GM21528 (cell line): Measurements from ENCODE around the gene SMG1.
"Not testable (repeated sequence)": the region's sequence is repeated elsewhere in the genome, so short reads cannot be mapped to it uniquely, and the experiment has no call there.

ENCODE experiments used
- ATAC-seq: cut with Tn5 transposase; IDR thresholded peaks from one replicate; pipeline ENCODE4 v1.9.1; 2021; ENCODE audit warnings: mild to moderate bottlenecking, moderate library complexity; ENCODE audit not compliant: unreplicated experiment, low FRiP score

Gene SMG1

DNA sequence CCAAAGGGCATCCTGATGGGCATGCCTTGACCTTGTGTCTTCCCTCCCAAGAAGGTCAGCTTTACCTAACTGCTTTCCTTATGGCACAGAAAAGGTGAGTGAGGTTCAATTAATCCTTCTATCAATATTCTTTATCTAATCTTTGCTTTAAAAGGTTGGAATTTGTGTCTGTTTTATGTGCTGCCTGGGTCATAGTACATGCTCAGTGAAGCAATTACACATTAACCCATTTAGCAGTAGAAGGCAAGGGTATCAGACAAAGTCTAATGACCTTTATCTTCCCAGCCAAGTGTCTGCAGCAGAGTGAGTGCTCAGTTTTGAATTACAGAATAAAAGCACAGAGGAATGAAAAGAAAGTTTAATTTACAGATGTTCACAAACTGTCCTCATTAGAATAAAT is 63.3 kb downstream of the SMG1 start:
- not testable (repeated sequence) for ATAC-seq

DNA sequence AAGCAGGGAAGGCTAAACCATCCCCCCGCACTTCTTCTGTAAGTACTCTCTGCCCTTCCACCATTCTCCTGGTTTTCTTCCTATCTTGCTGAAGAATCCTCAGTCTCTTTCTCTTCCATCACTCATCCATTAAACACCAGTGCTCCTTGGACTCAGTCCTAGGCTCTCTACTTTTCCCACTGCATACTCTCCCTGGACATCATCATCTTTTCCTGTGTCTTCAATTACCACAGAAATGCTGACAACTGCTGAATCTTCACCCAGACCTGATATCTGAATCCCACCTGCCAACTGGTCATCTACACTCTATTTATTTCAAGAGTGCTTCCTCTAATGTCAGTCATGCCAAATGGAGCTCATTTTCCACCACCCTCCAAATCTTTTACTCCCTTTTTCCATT is 71.0 kb downstream of the SMG1 start:
- ATAC-seq: no peak

DNA sequence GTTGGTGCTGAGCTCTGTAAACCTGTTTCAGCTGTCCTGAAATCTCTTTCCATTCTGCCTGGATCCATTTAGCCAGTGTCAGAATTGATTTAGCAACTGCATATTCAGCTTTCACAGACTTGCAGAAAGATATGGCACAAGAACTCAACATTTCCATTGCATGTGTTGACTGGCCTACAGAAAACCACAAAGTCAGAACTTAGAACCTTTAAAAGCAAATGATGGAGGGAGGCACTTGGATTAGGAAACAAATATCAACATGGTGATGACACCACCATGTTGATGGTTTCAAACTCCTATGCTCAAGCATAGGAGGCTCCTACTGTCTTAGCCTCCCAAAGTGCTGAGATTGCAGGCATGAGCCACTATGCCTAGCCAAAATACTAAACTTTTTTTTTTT is 72.5 kb downstream of the SMG1 start:
- no peak for ATAC-seq

DNA sequence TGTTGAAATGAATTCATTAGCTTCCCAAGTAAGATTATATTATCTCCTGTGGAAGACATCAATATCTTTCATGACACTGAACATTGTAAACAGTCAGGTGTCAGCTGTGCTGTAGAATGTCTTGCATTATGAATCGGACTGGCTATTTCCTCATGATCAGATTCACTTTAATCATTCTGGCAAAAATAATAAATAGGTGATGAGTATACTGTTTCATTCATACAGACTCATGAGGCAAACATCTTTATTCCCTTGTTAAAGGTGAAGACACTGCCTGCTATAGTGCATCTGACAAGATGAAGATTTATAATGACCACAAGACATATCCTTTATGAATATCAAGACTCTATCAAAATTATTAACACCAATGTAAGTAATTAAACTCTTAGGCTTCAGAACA is 73.6 kb downstream of the SMG1 start:
- ATAC-seq: no peak

DNA sequence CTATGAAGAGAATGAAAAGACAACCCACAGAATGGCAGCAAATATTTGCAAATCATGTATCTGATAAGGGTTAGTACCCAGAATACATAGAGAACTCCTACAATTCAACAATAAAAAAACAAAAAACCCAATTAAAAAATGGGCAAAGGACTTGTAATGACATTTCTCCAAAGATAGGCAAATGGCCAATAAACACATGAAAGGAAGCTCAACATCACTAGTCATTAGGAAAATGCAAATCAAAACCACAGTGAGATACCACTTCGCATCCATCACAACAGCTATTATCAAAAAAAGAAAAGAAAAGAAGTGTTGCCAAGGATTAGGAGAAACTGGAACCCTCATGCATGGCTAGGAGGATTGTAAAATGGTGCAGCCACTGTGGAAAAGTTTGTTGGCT is 79.8 kb downstream of the SMG1 start:
- ATAC-seq: no peak

DNA sequence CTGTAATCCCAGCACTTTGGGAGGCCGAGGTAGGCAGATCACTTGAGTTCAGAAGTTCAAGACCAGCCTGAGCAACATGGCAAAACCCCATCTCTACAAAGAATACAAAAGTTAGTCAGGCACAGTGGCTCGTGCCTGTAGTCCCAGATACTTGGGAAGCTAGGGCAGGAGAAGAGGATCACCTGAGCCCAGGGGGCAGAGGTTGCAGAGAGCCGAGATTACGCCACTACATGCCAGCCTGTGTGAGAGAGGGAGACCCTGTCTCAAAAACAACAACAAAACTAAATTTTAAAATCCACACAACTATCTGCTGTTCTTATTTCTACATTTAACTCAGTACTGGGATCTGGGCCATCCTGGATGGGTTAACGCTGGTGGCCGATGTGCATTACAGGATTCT is 83.6 kb downstream of the SMG1 start:
- ATAC-seq: no peak

DNA sequence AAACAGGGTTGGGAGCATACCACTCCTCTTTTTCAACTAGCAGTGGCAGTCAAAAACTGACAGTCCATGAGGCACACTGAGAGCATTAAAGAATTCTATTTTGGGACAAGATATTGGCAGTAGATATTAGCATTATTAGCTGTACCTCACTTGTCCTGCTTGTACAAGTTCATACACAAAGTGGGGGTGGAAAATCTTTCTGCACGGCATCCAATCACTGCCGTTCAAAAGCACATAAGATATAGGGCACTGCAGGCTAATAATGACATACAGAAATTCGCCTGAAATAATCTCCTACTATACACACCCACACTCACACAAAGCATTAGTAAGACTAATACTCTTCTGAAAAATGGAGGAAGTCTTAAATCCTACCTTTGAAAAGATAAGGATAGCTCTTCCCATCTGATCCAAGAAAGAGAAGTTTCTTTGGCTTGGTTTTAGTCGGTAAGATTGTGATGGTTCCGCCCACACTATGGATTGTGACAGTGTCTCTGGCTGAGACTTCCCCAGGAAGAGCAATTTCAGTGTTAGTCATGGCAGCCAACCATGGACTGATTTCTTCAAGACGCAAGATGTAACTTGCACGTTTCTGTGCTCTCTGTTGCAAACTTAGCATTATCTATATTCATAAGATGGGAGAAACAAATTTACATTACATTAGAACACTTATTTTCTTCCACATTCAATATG is 84.2 kb downstream of the SMG1 start:
- no peak for ATAC-seq

DNA sequence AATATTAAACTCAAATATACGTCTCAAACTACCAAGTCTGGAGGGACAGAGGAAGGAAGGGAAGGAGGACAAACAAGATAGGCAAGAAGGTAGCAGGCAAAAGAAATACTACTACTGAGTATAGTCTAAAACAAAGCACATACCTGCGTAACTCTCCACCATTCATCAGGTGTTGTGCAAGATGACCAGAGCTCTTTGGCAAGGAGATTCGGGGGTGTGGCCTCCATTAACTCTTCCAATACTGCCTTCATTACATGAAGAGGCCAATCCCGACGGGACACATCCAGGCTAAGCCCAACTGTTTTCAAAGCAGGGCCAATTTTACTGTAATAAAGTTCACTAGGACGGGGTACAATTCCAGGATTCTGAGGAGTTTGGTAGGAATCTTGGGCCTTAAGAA is 86.7 kb downstream of the SMG1 start:
- ATAC-seq: no peak

DNA sequence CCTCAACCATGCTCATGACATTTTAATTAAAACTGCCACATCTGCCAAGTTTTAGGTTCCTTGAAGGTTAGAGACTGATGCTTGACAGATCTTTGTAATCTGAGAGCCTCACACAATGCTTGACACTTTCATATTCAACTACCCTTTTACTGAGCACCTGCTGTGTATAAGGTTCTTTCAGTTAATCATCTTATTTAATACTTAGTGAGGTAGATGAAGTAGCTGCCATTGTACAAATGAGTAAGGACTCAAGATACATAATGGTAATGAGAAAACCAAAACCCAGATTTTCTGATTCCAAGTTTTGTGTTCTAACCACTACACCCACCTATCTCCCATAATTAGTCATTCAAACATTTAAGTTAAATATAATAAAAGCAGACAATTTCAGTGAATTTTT is 89.5 kb downstream of the SMG1 start:
- no peak for ATAC-seq

DNA sequence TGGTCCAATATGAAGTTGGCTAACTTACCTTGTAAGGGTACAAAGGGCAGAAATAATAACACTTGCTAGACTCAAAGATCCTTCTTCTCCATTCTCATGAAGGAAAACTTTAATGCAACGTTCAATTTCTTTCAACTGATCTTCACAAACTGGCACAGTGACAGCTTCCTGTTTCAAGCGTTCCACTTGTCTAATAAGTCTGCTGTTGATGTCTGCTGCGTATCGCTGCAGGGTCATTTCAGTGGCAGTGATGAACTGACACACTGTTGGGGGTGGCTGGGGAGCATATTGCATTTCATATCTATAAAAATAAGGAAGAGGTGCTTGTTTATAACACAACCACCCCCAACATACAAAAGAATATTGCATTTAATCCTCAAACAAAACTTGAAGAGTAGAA is 91.3 kb downstream of the SMG1 start:
- ATAC-seq: no peak

DNA sequence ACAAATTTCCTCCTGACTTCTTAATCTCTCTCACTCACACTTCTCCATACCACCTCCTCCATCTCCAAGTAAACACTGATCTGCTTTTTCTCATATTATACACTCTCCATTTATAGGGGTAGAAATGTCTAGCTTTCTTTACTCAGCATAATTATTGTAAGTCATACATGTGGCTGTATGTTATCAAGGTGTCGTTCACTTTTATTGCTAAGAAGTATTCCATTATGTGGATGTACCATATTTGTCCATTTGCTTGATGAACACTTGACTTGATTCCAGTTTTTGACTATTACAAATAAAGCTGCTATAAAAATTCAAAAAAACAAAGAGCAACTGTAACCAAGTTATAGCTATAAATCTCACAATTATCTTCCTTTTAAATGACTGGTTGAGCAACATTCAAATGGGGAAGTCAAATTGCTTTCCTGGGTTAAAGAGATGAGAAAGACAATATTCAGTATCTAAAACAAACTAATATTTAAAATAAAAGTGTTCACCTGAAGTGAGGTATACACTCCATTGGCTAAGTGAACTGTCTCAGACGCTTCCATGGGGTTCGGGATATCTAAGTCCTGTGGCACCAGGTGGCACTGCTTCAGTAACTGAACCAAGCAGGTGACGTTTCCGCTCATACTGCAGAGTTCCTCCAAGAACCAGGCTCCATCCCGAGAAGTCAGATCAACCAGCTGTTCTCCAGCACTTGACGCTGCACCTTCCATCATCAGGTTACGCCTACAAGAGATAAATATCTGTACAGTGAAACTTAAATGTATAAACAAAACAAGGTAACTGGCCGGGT is 92.3 kb downstream of the SMG1 start:
- ATAC-seq: no peak

DNA sequence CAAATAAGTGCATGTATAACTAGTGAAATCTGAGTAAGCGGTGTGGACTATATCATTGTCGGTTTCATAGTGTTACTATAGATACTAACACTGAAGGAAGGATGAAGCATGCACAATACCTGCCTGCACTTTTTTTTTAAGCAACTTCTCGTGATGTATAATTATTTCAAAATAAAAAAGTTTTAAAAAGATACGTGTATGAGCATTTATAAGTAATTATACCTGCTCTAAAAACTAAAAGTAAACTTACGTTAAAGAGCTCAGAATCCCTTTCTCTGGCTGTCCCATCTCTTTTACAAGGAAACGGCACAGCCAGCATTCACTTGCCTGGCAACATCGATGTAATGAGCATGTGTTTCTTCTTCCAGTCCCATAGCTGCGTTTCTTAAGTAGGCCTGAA is 93.6 kb downstream of the SMG1 start:
- no peak for ATAC-seq

DNA sequence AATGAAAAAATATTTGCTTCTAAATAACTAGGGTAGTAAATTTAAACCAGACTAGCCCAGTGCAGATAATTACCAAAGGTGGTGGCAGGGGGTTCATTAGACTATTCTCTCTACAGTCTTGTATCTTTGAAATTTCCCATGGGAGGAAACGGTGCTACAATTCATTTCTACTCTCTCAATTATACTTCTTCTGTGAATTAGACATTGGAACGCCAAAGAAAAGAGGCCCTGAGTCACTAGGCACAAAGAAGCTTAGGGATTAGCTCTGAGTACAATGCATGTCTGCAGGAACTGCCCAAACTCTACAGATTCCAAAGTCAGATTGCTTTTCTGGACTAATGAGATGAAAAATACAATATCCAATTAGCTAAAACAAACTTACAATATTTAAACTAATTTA is 94.2 kb downstream of the SMG1 start:
- ATAC-seq: no peak

DNA sequence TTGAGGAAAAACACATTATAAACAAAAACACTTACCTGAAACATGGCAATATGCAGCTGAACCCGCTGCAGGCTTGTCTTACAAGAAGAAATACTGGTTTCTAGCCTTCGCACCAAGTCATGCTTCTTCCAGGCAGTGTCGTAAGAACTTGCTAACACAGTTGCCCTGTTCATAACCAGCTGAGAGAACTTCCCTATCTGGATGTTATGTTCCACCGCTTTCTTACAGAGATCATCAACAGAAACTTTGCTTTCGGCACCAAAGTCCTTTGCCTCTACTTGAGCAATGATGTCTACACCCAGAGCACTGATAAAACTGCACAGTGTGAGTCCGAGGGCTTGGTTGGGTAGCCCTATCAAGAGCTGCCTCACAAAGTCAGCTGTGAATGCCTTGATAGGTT is 97.0 kb downstream of the SMG1 start:
- no peak for ATAC-seq

DNA sequence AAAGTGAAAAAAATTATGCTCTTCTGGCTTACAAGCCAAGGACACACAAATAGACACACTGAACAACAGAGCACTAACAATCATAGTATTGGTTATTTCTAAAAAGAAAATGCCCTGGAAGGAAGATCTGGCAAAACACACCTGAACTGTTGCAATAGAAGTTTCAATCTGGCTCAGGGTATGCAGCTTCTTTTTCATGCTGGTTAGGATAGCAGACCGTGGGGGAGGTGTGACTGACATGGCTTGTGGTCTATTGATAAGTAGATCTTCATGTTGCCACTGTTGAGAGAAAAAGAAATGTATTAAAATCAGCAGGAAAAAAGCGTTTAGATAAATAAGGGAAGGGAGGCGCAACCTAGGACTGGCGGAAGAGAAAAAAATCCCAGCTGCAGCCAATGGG is 98.3 kb downstream of the SMG1 start:
- ATAC-seq: no peak

DNA sequence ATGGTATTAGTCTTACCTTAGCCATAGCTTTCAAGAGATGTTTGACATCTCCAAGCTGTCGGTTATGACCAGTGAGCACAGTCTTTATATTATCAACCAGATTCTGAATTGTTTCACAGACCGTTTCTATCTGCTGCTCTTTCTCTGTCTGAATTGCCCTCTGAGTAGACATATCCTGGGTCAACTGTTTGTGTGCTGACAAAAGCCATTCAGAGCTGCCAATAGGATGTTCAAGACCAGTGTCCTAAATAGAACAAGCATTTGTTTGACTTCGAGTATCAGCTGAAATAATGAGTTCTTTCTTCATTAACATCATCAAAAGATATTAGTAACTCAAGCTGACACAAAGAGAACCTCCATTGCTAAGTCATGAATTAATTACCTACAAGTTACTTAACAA is 109.9 kb downstream of the SMG1 start:
- no peak for ATAC-seq

DNA sequence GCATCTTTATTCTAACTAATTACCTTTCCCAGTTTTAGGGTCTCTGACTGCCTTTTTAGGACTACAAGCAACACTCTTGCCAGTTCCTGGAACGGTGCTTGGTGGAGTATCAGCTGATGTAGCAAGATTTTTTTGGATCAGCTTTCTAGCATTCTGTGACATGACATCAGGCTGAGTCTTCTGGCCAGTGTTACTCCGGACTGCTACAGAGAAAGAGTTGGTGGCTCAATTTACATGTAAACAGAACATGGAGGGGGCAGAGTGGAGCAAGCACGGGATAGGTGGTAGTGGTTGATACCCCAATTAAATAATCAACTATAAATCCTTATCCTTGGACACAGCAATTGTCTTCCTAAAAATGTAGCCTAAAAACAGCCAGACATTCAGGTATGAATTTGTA is 114.3 kb downstream of the SMG1 start:
- no peak for ATAC-seq

DNA sequence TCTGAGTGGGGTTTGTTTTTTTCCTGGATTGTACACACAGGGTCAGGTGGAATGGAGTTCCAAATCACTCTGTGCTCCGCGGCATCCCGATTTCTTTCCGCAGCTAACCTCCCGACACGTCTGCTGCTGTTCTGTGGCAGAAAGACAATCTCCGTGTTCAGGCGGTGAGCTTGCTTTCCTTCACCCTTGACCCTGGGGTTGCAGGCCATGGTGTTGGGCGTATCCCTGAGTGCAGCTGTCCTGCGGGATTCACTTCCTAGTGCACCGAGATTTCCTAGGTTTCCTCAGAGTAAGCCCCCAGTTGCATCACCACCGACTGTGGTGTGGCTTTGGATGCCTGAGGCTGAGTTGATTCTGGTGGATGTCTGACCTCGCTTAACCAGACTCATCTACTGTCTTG is 117.0 kb downstream of the SMG1 start:
- ATAC-seq: no peak

DNA sequence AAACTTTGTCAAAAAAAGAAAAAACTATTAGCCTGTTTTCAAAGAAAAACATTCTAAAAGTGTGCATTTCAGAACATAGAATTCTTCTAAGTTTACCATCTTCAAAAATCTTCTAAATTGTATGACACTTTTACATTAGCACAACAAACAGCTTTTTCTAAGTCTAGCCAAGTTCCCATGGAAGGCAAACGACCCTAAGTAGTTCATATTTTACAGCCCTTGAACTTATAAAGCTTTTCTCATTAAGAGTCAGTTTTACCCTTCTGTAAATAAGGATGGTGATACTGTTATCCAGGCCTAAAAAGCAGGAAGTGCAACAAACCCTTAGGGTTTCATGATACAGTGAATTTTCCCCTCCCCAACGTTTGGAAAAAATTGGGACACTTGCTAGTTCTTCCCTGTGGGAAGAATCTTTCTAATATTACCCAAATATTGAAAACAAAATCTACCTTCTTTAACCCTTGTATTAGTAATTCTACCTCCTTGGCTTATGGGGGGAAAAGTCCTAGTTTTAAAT is 120.9 kb downstream of the SMG1 start:
- no peak for ATAC-seq

DNA sequence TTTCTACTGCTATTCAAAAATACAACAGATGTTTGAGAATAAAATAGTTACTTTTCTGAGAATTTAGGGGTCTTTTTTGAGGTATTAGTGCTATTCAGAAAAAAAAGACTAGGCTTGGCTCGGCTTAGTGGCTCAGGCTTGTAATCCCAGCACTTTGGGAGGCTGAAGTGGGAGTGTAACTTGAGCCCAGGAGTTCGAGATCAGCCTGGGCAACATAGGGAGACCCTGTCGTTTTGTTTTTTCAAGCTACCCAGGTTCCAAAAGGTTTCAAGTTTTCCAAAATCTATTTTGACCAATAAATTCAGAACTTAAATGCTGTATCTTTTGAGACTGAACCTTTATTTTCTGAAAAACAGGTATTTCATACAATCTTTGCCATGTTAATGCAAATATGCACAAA is 121.7 kb downstream of the SMG1 start:
- no peak for ATAC-seq

DNA sequence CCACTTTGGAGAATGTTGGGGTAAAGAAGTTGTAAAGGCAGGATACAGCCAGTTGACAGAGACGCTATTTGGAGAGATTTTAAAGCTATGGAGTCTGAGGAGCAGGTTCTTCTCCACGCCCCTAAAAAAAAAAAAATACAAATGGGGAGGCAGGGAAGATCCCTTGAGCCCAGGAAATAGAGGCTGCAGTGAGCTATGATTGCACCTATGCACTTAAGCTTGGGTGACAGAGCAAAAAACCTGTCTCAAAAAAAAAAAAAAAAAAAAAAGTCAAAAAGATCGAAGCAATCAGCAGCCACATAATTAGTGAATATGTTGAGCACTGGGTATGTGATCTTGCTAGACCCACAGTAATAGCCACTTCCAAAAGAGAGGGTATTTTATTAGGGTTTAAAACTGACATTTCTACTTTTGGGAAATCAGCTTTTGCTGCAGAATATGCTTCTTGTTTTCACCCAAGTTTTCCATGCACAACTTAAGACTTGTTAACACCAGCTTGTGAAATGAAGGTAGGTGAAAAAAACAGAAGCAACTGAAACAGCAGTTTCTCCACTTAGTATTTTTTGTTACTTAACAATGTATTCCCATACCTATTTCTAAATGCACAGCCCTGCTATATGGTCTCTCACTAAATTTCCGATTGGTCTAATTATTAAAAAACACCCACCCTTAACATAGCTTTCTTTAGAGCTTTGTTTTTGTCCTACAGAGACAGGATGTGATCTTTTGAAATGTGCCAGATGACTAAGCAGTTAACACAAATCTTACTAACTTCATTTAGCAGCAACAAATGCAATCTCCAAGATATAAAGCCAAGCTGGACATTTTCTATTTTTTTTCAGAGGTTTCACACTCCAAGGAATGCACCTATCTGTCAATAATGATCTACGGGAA is 122.4 kb downstream of the SMG1 start:
- ATAC-seq: no peak
